ENCODE measurements around the gene DCST1.

DCST1 gene

DNA sequence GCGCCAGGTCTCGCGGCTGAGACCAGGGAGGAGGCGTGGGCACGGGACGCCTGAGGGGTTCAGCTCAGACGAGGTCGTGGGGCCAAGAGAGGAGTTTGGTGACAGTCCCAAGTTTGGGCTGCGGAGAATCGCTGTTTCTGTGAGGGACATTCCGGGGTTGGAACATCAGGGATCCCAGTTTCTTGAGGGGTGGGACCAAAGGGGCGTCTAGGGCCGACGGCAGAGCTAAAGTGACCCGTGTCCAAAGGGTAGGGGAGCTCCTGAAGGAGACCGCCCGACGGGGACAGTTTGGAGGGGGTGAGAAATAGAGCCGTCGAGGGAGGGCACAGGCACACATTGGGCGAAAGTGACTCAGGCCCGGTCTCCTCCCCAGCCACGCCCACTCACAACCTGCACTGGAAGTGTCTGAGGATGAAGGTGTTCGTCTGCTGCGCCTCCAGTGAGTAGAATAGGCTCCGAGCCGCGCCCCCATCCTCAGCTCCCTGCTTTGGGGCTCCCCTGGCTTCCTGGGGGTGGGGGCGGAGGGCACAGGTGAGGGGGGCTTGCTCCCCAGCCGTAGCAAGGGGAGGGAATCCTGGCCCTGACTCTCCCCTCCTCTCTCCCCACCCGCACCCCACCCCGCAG, 52.0 kb downstream of the DCST1 start:
- TF ChIP-seq TCF12 (IDR thresholded peaks at IDR 0.05; ENCODE audit: low read depth), result 0 out of 2 replicates have a peak, but pooled peaks have one; percentile 9
- TF ChIP-seq TEAD4 (IDR thresholded peaks at IDR 0.05), result no peak
- peak; percentile 48; the same call in 1 of the 2 replicates for TF ChIP-seq MAX (IDR thresholded peaks at IDR 0.05)

DNA sequence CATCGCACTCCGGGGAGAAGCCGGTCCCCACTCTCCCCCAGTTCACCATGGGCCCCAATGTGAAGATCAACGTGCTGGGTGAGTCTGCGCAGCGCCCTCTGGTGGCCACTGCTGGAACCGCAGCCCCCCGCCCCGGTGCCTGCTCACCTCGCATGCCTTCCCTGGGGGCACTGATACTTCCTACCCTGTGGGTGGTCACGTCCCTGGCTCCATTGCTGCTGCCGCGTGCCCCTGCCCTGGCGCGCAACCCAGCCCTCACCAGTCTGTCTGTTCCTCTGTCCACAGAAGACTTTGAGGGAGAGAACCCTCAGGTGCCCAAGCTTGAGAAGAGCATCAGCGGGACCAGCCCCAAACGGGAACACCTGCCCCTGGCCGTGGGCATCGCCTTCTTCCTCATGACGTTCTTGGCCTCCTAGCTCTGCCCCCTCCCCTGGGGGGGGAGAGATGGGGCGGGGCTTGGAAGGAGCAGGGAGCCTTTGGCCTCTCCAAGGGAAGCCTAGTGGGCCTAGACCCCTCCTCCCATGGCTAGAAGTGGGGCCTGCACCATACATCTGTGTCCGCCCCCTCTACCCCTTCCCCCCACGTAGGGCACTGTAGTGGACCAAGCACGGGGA, 52.6 kb downstream of the DCST1 start:
- TF ChIP-seq, protein P1, sequence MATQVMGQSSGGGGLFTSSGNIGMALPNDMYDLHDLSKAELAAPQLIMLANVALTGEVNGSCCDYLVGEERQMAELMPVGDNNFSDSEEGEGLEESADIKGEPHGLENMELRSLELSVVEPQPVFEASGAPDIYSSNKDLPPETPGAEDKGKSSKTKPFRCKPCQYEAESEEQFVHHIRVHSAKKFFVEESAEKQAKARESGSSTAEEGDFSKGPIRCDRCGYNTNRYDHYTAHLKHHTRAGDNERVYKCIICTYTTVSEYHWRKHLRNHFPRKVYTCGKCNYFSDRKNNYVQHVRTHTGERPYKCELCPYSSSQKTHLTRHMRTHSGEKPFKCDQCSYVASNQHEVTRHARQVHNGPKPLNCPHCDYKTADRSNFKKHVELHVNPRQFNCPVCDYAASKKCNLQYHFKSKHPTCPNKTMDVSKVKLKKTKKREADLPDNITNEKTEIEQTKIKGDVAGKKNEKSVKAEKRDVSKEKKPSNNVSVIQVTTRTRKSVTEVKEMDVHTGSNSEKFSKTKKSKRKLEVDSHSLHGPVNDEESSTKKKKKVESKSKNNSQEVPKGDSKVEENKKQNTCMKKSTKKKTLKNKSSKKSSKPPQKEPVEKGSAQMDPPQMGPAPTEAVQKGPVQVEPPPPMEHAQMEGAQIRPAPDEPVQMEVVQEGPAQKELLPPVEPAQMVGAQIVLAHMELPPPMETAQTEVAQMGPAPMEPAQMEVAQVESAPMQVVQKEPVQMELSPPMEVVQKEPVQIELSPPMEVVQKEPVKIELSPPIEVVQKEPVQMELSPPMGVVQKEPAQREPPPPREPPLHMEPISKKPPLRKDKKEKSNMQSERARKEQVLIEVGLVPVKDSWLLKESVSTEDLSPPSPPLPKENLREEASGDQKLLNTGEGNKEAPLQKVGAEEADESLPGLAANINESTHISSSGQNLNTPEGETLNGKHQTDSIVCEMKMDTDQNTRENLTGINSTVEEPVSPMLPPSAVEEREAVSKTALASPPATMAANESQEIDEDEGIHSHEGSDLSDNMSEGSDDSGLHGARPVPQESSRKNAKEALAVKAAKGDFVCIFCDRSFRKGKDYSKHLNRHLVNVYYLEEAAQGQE (IDR thresholded peaks at IDR 0.05; ENCODE audit: low read depth), result no peak
- TF ChIP-seq CREB1 (IDR thresholded peaks at IDR 0.05; ENCODE audit: low read depth) (no peak), MAX (IDR thresholded peaks at IDR 0.05) (peak; percentile 4; the same call in 1 of the 2 replicates), RAD21 (IDR thresholded peaks at IDR 0.05; ENCODE audit: low read depth) (no peak; the same call in 1 of the 2 replicates), ZBTB7A (IDR thresholded peaks at IDR 0.05; ENCODE audit: low read depth) (peak; percentile 1; the same call in 1 of the 2 replicates), TCF12 (IDR thresholded peaks at IDR 0.05; ENCODE audit: low read depth) (no peak)

DNA sequence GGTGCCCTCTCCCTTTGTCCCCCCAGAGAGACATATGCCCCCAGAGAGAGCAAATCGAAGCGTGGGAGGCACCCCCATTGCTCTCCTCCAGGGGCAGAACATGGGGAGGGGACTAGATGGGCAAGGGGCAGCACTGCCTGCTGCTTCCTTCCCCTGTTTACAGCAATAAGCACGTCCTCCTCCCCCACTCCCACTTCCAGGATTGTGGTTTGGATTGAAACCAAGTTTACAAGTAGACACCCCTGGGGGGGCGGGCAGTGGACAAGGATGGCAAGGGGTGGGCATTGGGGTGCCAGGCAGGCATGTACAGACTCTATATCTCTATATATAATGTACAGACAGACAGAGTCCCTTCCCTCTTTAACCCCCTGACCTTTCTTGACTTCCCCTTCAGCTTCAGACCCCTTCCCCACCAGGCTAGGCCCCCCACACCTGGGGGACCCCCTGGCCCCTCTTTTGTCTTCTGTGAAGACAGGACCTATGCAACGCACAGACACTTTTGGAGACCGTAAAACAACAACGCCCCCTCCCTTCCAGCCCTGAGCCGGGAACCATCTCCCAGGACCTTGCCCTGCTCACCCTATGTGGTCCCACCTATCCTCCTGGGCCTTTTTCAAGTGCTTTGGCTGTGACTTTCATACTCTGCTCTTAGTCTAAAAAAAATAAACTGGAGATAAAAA, 53.4 kb downstream of the DCST1 start:
- TF ChIP-seq RAD21 (IDR thresholded peaks at IDR 0.05; ENCODE audit: low read depth) (no peak), TCF12 (IDR thresholded peaks at IDR 0.05; ENCODE audit: low read depth) (no peak), YY1 (IDR thresholded peaks at IDR 0.05; ENCODE audit: low read depth) (no peak), MAX (IDR thresholded peaks at IDR 0.05) (no peak), NFIC (IDR thresholded peaks at IDR 0.05) (no peak), CEBPB (IDR thresholded peaks at IDR 0.05) (no peak), TEAD4 (IDR thresholded peaks at IDR 0.05) (no peak), FOXM1 (IDR thresholded peaks at IDR 0.05; ENCODE audit: borderline replicate concordance, low read depth) (no peak), TAF1 (IDR thresholded peaks at IDR 0.05; ENCODE audit: low read depth) (no peak), USF1 (IDR thresholded peaks at IDR 0.05) (no peak), CREB1 (IDR thresholded peaks at IDR 0.05; ENCODE audit: low read depth) (no peak), EP300 (IDR thresholded peaks at IDR 0.05; ENCODE audit: borderline replicate concordance) (no peak), EGR1 (IDR thresholded peaks at IDR 0.05) (no peak), ZBTB7A (IDR thresholded peaks at IDR 0.05; ENCODE audit: low read depth) (no peak)
- TF ChIP-seq, protein P1 (IDR thresholded peaks at IDR 0.05; ENCODE audit: low read depth), result no peak

GRCh38 chr1:155091071-155092051, 57.7 kb downstream of the DCST1 start:
- TF ChIP-seq EP300 (IDR thresholded peaks at IDR 0.05; ENCODE audit: borderline replicate concordance) (no peak), TAF1 (IDR thresholded peaks at IDR 0.05; ENCODE audit: low read depth) (no peak), RAD21 (IDR thresholded peaks at IDR 0.05; ENCODE audit: low read depth) (peak; percentile 76), CEBPB (IDR thresholded peaks at IDR 0.05) (no peak), MAX (IDR thresholded peaks at IDR 0.05) (peak; percentile 87), USF1 (IDR thresholded peaks at IDR 0.05) (peak; percentile 67)

All from Ishikawa (cell line).